UCSD-AML1 (cell line): ENCODE results near the gene MRPL27.
A peak's percentile ranks its signal among the peaks of the same experiment; 100 is the strongest.

ENCODE experiments used
- DNase-seq: peaks from one replicate; lab custom pipeline; 2025; ENCODE audit not compliant: unreplicated experiment; lab: John Stamatoyannopoulos, UW

Gene MRPL27

DNA sequence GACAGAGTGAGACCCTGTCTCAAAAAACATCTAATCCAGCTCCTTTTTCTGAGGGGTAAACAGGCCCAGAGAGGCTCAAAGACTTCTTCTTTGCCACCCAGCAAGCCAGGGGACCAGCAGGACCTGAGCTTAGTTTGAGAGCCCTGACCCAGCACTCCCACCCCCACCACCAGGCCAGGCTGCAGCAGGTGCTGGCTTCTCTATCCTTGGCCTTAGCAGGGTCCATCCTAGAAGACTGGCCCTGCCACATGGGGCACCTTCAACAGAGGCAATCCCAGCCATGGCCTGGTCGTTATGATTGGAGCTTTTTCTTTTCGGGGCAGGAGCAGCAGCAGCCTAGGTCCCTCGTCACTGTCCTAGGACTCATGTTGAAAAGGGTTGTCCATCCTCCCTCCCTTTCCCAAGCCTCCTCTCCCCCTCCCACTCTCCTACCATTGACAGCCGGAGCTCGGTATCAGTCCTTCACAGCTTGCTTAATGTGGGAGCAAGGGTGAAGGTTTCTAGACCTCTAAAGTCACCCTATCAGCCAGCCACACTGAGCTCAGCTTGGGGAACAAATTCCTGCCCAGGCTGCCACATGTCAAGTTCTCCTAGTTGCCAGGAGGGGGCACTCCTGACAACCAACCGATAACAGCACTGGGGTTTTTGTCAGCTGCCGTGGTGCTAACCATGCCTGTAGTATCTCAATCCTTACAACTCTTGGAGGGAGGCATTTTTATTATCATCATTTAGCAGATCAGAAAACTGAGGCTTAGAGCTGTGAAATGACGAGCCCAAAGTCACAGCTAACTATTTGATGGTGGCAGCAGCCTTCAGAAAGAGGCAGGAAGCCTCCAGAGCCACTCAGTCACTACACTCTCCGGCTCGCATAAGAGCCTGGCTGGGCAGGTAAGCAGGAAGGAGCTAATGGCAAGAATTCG, 11.2 kb downstream of the MRPL27 start:
- DNase-seq: peak; percentile 62

- DNase-seq: no peak
Measured at GRCh38 chr17:50360486-50361115, 12.4 kb downstream of the MRPL27 start.

GRCh38 chr17:50359998-50360461, 13.0 kb downstream of the MRPL27 start:
- no peak for DNase-seq

DNA sequence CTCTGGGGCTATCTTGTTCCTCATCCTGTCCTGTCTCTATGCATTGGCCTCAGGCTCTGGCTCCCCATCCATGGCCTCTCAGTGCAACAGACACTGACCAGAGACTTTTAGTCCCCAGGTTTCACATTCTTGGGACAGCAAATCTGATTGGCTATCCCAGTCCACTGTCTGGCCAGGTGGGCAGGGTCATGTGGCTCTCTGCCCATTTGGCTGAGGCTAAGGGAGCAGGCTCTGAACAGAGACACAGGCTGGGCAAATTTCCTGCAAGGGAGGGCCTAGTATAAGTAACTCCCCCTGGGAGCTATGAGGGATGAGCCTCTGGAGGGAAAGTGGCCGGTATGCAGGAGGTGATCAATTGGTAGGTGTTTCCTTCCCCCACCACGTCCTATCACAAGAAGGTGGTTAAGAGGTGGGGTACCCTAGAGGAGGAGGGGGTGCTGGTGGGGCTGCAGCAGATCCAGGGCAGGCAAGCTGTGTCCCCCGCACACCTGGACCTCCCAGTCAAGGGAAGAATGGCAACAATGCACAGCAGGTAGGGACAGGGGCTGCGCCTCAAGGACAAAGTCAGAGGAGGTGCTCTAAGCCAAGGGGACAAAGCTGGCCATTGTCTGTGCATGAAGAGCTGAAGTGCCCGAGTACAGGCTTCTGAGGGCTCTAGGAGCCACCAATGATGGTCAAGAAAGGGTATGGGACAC, 13.8 kb downstream of the MRPL27 start:
- no peak for DNase-seq

- DNase-seq: no peak
Measured at GRCh38 chr17:50358177-50358576, 14.8 kb downstream of the MRPL27 start.

DNA sequence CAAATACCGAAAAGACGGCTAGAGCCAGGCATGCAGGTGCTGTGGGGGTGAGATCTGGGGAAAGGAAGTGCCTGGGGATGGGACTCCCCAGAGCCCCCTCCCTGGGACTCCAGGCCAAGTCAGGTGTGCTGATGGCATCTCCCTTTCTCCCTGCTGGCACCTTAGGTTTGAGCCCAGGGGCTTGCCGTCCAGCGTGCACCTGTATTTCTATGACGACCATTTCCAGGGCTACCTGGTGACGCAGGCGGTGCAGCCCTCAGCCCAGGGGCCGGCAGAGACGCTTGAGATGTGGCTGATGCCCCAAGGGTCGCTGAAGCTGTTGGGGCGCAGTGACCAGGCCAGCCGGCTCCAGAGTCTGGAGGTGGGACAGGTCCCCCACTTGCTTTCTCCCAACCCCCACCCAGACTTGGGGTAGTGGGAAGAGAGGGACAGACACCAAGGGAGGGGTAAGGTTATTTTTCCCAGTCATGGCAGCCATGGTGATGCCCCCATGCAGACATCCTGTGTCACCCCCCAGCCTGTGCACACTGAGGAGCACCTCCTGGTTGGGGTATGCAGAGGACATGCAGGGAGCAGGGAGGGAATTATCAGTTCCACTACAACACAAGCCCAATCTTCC, 16.0 kb downstream of the MRPL27 start:
- no peak for DNase-seq

- DNase-seq: no peak
Measured at GRCh38 chr17:50356418-50356817, 16.6 kb downstream of the MRPL27 start.

- DNase-seq: no peak
Measured at GRCh38 chr17:50355701-50356341, 17.2 kb downstream of the MRPL27 start.

DNA sequence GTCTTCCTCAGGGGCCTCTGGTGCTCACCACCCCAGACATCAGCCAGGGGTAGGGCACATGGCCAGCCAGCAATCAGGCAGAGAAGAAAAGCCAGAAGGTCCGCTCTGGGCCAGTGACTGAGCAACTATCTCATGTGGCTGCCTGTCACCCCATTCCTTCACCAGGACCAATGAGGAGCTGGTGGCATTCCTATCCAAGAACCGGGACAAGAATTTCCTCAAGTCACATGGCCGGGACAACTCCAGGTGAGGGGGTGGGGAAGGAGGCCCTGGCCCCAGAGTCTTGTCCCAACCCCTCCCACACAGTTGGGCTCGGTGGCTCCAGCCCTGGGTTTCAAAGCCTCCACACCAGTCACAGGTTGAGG, 17.7 kb downstream of the MRPL27 start:
- DNase-seq: no peak

GRCh38 chr17:50354776-50355175, 18.2 kb downstream of the MRPL27 start:
- DNase-seq: no peak

- no peak for DNase-seq
Measured at GRCh38 chr17:50354198-50354597, 18.8 kb downstream of the MRPL27 start.

DNA sequence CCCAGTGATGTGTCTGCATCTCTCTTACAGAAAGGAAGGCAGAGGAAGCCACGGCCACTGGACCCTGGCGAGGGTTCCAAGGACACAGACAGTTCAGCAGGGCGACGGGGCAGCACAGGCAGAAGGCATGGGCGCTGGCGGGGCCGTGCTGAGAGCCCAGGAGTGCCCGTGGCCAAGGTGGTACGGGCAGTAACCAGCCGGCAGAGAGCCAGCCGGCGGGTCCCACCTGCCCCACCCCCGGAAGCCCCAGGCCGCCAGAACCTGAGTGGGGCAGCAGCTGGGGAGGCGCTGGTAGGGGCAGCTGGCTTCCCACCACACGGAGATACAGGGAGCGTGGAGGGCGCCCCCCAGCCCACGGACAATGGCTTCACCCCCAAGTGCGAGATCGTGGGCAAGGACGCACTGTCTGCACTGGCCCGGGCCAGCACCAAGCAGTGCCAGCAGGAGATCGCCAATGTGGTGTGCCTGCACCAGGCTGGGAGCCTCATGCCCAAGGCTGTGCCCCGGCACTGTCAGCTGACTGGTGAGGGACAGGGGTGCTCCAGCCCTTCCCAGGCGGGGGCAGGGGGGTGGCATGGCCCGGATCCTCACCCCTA, 19.3 kb downstream of the MRPL27 start:
- no peak for DNase-seq

DNA sequence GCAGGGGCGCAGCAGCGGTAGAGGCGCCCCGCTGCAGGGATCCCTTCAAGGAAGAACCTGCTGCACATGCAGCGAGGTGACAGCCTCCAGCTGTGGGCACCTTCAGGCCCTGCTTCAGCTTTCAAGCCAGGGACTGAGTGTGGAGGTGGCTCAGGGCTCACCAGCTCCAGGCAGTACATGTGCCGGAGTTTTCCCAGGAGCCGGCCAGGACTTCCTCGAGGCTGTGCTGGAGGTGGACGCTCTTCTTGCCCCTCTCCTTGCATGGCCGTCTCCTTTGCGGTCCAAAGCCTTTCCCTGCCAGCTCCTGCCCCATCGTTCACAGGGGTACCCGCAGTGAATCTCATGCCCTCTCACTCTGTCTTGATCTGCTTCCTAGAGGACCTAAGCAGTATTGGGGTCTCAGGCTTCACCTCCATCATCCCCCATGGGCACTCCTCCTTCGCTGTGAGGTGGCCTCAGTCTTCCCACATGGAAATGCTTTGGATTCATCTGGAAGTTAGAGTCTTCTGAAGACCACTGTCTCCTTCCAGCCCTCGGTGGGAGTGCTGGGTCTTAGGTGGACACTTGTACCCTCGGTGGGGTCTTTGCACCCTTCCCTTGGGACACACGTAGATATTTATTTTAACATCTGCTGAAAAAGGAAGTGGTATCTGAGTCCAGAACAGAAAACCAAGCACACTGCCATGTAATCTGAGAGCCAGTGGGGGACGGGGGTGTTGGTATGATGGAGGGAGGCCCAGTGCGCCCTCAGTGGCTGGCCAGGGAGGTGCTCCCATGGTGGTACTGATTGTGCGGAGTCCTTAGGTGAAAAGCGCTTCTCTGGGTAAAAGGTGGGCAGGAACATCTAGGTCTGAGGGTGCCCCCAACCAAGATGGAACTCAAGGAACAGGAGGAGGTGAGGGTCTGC, 20.0 kb downstream of the MRPL27 start:
- DNase-seq: no peak

DNA sequence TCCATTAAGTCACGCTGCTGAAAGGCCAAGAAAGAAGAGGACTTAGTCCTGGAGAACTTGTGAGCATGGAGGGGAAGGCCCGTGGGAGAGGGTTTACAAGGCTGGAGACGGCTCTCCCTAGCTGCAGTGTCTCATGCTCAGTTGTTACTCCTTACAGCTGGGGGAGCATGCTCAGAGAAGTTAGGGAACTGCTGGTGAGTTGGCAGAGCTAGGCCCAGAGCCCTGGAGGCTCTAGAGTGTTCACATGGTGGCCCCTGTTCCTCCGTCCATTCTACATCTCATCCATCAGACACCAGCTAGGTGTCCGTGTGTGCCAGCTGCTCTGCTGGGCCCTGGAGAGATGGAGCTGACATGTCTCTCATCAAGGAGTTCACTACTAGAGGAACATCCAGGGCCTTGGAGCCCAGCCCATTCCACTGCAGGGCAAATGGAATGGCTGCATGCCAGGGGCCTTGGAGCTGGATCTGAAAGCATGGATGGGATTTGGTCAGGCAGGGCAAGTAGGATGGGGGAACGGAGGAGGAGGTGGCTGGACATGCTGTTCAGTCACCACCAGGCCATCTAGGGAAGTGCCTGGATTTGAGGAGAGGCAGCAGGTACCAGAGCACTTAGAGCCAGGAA, 20.8 kb downstream of the MRPL27 start:
- DNase-seq: no peak

GRCh38 chr17:50350733-50351132, 22.3 kb downstream of the MRPL27 start:
- DNase-seq: no peak

DNA sequence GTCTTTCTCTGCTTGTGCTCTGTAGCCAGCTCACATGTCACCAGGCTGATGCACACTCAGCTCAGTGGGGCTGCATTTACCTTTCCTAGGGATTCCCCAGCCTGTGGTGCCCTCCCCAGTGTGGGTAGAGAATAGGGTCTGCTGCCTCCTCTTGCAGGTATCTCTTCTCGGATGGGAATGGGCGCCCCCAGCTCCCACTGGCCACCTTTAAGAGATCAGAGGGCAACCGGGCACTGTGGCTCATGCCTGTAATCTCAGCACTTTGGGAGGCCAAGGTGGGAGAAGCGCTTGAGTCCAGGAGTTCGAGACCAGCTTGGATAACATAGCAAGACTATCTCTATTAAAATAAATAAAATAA, 23.8 kb downstream of the MRPL27 start:
- no peak for DNase-seq

- no peak for DNase-seq
Measured at GRCh38 chr17:50348522-50349242, 24.3 kb downstream of the MRPL27 start.

DNA sequence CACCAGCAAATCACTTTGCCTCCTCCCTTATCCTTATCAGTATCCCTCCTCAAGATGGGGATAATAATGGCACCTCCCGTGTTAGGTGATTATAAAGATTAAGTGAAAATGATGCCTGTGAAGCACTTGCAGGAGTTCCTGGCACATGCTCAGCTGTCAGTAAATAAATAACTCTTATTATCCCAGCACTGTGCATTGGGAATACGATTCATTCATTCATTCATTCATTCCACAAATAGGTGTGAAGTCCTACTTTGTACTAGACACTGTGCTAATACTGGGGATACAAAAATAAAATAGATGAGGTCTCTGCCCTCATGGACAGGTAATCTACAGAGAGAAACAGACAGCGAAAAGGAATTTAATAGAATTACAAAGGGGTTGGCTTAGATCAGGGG, 25.1 kb downstream of the MRPL27 start:
- no peak for DNase-seq
